OCI-LY1 (cell line): ENCODE measurements around the gene ZNF507.

ENCODE experiments used
- H2AFZ ChIP-seq: fragments of 200-600 bp; sonication (generic), shearing (Covaris generic); 2 replicates; pipeline ENCODE4 v1.6.0; 2014; ENCODE audit warnings: antibody characterized with exemption, mild to moderate bottlenecking, low read length
- H3F3A ChIP-seq: fragments of 200-600 bp; sonication (generic), shearing (Covaris generic); 2 replicates; pipeline ENCODE4 v1.6.0; 2014; ENCODE audit warnings: mild to moderate bottlenecking, antibody characterized with exemption, low read length, moderate library complexity; ENCODE audit not compliant: insufficient read depth
- H3K27ac ChIP-seq: fragments of 200-600 bp; sonication (generic); 2 replicates; pipeline ENCODE4 v1.5.1; 2014; ENCODE audit warnings: low read length, mixed run types, mild to moderate bottlenecking, low read depth; ENCODE audit not compliant: poor library complexity, severe bottlenecking
- H3K27me3 ChIP-seq: fragments of 200-600 bp; sonication (generic); 2 replicates; pipeline ENCODE4 v1.6.0; 2014; ENCODE audit warnings: antibody characterized with exemption, mild to moderate bottlenecking, low read length, moderate library complexity; ENCODE audit not compliant: insufficient read depth
- H3K36me3 ChIP-seq: fragments of 200-600 bp; sonication (generic); 2 replicates; pipeline ENCODE4 v1.6.1; 2014; ENCODE audit warnings: mild to moderate bottlenecking, antibody characterized with exemption, low read length, moderate library complexity, mixed read lengths; ENCODE audit not compliant: insufficient read depth
- H3K4me1 ChIP-seq: fragments of 200-600 bp; sonication (generic); 2 replicates; pipeline ENCODE4 v1.5.1; 2014; ENCODE audit warnings: mild to moderate bottlenecking, low read length, moderate library complexity; ENCODE audit not compliant: insufficient read depth, severe bottlenecking
- H3K4me2 ChIP-seq: fragments of 200-600 bp; sonication (generic), shearing (Covaris generic); 2 replicates; pipeline ENCODE4 v1.6.1; 2014; ENCODE audit warnings: low read length
- H3K4me3 ChIP-seq: fragments of 200-600 bp; sonication (generic); 2 replicates; pipeline ENCODE4 v1.5.1; 2014; ENCODE audit warnings: low read length, low read depth, mild to moderate bottlenecking, mixed read lengths; ENCODE audit not compliant: poor library complexity, severe bottlenecking
- H3K79me2 ChIP-seq: fragments of 200-600 bp; shearing (Covaris generic); 2 replicates; pipeline ENCODE4 v1.6.1; 2016; ENCODE audit warnings: mixed run types, low read length, mixed read lengths; ENCODE audit not compliant: insufficient read depth
- H3K9ac ChIP-seq: fragments of 200-600 bp; sonication (generic), shearing (Covaris generic); 2 replicates; pipeline ENCODE4 v1.6.1; 2014; ENCODE audit warnings: mild to moderate bottlenecking, low read length, mixed read lengths
- H3K9me2 ChIP-seq: fragments of 200-600 bp; sonication (generic), shearing (Covaris generic); 2 replicates; pipeline ENCODE4 v1.6.1; 2014; ENCODE audit warnings: low read depth, mild to moderate bottlenecking, low read length, mixed read lengths
- H3K9me3 ChIP-seq: fragments of 200-600 bp; shearing (Covaris generic); 2 replicates; pipeline ENCODE4 v1.6.1; 2014; ENCODE audit warnings: low read length, mixed read lengths
- H4K20me1 ChIP-seq: fragments of 200-600 bp; sonication (generic), shearing (Covaris generic); 2 replicates; pipeline ENCODE4 v1.6.0; 2016; ENCODE audit warnings: mild to moderate bottlenecking, low read length; ENCODE audit not compliant: insufficient read depth
- EZH2 ChIP-seq: fragments of 200-600 bp; sonication (generic), shearing (Covaris generic); IDR thresholded peaks from 2 replicates; pipeline ENCODE4 v1.8.0; 2017; ENCODE audit warnings: borderline replicate concordance, mixed run types, mild to moderate bottlenecking, antibody characterized with exemption, low read length, moderate library complexity, mixed read lengths
- TF ChIP-seq, protein P1 (sequence below): fragments of 200-600 bp; sonication (generic), shearing (Covaris generic); IDR thresholded peaks from 2 replicates; pipeline ENCODE4 v1.5.1; 2017; ENCODE audit warnings: mild to moderate bottlenecking, antibody characterized with exemption, low read length, moderate library complexity, mixed read lengths

ZNF507 gene

GRCh38 chr19:32349724-32350470, 4.5 kb downstream of the ZNF507 start:
- peaks cover 24% of the 10 kb centered on the region for H3K4me1 ChIP-seq
- H3K36me3 ChIP-seq, result peaks cover 72% of the 10 kb centered on the region

GRCh38 chr19:32350471-32350865, 5.1 kb downstream of the ZNF507 start:
- peaks cover 24% of the 10 kb centered on the region for H3K4me1 ChIP-seq
- TF ChIP-seq EZH2, result no peak
- TF ChIP-seq, protein P1, sequence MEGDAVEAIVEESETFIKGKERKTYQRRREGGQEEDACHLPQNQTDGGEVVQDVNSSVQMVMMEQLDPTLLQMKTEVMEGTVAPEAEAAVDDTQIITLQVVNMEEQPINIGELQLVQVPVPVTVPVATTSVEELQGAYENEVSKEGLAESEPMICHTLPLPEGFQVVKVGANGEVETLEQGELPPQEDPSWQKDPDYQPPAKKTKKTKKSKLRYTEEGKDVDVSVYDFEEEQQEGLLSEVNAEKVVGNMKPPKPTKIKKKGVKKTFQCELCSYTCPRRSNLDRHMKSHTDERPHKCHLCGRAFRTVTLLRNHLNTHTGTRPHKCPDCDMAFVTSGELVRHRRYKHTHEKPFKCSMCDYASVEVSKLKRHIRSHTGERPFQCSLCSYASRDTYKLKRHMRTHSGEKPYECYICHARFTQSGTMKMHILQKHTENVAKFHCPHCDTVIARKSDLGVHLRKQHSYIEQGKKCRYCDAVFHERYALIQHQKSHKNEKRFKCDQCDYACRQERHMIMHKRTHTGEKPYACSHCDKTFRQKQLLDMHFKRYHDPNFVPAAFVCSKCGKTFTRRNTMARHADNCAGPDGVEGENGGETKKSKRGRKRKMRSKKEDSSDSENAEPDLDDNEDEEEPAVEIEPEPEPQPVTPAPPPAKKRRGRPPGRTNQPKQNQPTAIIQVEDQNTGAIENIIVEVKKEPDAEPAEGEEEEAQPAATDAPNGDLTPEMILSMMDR, result no peak
- H3K9me3 ChIP-seq, result no peaks in the 10 kb centered on the region
- H3K27ac ChIP-seq, result no peak overlapping the region
- no peaks in the 10 kb centered on the region for H3K27me3 ChIP-seq
- peaks cover 29% of the 10 kb centered on the region for H3K79me2 ChIP-seq
- H3K9me2 ChIP-seq, result no peaks in the 10 kb centered on the region
- no peak overlapping the region for H3K4me2 ChIP-seq
- no peak overlapping the region for H3K9ac ChIP-seq
- no peaks in the 10 kb centered on the region for H3F3A ChIP-seq
- no peak overlapping the region for H3K4me3 ChIP-seq
- H3K36me3 ChIP-seq, result peaks cover 78% of the 10 kb centered on the region
- no peaks in the 10 kb centered on the region for H4K20me1 ChIP-seq
- no peak overlapping the region for H2AFZ ChIP-seq

More at GRCh38 chr19:32349724-32350470, 4.5 kb downstream of the ZNF507 start:
- H3K79me2 ChIP-seq, result peaks cover 29% of the 10 kb centered on the region
- H3K27me3 ChIP-seq, result no peaks in the 10 kb centered on the region
- H3K9me3 ChIP-seq, result no peaks in the 10 kb centered on the region
- H3K27ac ChIP-seq, result no peak overlapping the region
- no peaks in the 10 kb centered on the region for H3F3A ChIP-seq
- H3K9me2 ChIP-seq, result no peaks in the 10 kb centered on the region
- no peaks in the 10 kb centered on the region for H4K20me1 ChIP-seq
- H3K4me3 ChIP-seq, result no peak overlapping the region
- H3K9ac ChIP-seq, result no peak overlapping the region
- no peak overlapping the region for H2AFZ ChIP-seq
- H3K4me2 ChIP-seq, result no peak overlapping the region
- TF ChIP-seq, protein P1, result no peak

GRCh38 chr19:32350987-32351348, 5.6 kb downstream of the ZNF507 start:
- Histone ChIP-seq H3K27me3 (no peaks in the 10 kb centered on the region), H3K9ac (no peak overlapping the region), H3K4me1 (peaks cover 24% of the 10 kb centered on the region), H3K79me2 (peaks cover 28% of the 10 kb centered on the region), H3K4me3 (no peak overlapping the region), H3F3A (no peaks in the 10 kb centered on the region), H3K9me2 (no peaks in the 10 kb centered on the region), H3K27ac (no peak overlapping the region), H2AFZ (no peak overlapping the region), H4K20me1 (no peaks in the 10 kb centered on the region), H3K4me2 (no peak overlapping the region), H3K36me3 (peaks cover 83% of the 10 kb centered on the region), H3K9me3 (no peaks in the 10 kb centered on the region)
- TF ChIP-seq, protein P1, result no peak
- TF ChIP-seq EZH2, result no peak
